Stimulated activated CD4-positive, alpha-beta T cell treated with anti-CD3 and anti-CD28 coated beads, Interleukin-12 subunit alpha, Interleukin-12 subunit beta, amount 100 ng/mL, for 48 hours (primary cell): ENCODE measurements around the gene PAX7.
"Not testable (repeated sequence)": the region's sequence is repeated elsewhere in the genome, so short reads cannot be mapped to it uniquely, and the experiment has no call there.

Source experiments
- DNase-seq, 3 donors: peaks; one replicate each; pipeline ENCODE4 v3.0.0-alpha.2; 2020; ENCODE audit warnings: low read depth in 2 of 3, low spot score in 1 of 3

Gene PAX7

DNA sequence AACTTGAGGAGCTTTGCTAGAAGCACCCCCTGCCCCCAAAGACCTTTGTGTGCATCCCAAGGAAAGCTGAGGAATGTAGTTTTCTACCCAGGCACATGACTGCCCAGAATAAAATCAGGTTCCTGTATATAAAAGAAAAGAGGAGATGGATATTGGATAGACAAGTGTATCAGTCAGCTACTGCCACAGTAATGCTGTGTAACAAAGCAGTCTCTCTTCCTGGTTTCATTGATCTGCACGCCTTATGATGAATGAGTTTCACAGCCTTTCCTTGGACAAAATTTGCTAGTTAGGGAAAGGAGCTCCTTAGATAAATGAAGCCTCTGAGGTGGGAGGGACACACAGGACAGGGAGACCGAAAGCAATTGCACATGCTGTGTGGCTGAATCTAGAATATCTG is 120.0 kb downstream of the PAX7 start:
- DNase-seq = no peak

DNA sequence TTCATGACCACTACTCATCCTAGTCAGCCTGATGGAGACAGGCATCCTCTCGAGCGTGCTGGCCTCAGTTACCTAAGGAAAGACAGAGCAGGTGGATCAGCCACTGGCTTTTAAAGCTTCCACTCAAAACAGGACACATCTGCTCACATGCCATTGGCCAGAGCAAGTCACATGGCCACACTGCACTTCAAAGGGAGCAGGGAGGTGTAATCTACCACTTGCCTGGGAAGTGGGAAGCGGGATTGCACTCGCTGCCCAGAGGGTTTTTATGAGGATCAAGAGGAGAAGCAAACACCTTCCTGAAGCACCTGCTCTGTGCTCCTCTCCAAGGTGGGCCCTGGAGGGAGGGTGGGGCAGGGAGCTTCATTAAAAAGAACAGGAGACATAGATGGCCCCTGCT is 120.8 kb downstream of the PAX7 start:
- DNase-seq = no peak

DNA sequence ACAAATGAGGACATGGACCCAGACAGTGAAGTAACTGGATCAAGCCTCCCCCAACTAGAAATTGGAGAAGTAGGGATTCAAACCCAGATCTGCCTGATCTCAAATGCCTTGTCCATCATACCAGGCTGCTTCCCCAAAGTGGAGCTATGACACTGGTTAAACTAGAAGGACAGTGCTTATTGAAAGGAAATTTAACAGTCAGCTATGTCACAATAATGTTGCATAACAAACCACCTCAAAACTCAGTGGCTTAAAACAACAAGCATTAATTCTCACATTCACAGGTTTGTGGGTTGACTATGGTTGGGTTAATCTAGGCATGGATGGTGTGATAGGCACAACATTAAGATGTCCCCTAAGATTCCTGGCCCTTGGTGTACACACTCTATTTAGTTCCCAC is 121.8 kb downstream of the PAX7 start:
- DNase-seq = no peak

DNA sequence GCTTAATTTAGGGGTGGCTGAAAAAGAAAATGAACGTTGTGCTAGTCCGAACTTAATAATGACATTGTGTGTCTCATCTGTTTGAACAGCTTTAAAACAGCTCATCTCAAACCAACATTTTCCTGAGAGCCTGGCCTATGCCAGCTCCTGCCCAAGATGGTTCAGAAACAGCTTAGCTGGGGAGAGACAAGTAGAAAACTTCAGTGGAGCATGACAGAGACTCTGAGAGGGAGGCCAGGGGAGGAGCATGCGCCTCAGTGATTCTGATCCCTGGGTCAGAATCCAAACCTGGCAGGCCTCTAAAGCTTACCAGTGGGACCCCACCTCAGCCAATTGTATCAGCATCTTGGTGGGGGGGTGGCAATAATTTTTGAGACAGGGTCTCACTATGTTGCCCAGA is 129.5 kb downstream of the PAX7 start:
- no peak for DNase-seq

DNA sequence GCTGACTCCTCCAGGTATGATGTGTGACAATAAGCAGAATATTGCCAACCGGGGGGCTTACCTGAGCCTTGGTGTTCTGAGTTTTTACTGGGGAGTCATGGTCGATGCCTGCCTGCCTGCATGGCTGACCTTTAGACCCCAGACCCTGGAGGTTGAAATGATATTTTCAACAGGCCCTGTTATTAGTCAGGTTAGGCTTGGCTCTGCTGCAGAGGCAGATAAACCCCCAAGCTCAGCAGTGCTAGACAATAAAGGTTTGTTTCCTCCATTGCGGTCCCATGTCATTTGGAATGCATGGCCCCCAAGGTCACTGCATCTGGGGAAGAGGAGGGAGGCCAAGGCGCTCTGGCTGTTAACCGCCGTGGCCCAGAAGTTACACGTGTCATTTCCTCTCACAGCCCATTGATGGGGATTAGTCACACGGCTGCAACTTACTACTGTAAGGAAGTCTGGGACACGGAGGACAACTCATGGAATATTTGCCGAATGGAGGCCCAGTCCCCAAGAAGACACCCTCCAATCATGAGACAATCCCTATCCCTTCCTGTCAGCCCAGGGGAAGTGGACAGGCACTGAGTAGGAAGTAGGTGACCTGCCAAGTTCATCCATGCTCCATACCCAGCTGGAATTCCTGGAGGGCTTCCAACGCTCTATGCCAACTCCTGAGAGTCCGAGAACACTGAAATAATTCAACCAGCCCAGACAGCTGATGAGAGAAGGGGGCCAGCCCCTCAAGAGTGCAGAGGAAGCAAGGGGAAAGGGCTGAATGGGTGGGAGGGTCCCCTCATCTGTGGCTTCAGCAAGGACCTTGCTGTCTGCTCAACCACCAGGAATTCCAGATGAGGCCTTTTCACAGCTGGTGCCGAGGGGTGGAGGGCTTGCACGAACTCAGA is 131.5 kb downstream of the PAX7 start:
- no peak for DNase-seq

DNA sequence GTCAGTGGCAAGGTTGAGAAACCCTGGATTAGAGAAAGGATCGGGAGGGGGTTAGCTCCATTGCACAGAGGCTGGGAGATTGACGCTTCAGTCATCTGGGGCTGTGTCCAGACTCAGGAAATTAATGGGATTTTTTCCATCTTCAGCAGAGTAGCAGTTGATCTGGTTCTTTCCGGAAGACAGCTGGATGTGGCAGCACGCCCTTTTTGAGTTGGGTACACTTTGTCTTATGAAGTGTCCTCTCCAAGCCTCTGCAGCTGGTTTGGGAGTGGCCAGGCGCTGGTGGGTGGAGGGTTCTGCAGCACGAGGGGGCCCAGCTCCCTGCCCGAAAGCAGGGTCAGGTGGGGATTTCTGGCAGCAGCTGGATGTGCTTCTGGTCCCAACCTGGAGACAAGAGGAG is 133.7 kb downstream of the PAX7 start:
- no peak for DNase-seq

DNA sequence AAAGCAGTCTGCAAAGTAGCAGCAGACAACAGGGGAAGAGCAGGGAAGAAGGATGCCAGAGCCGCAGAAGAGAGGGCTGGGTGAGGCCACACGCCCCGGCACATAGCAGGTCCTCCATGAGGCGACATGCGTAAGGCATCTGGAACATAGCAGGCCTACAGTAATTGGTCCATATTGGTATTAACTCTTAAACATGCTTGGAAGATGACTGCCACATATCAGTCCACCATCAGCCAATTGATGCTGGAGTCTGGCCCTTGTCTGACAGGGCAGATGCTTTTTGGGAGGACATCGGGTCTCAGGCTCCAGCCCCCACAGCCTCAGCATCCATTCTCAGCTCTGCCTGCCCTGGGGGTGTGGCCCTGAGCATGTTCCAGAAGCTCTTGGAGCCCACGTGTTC is 135.1 kb downstream of the PAX7 start:
- DNase-seq = no peak

DNA sequence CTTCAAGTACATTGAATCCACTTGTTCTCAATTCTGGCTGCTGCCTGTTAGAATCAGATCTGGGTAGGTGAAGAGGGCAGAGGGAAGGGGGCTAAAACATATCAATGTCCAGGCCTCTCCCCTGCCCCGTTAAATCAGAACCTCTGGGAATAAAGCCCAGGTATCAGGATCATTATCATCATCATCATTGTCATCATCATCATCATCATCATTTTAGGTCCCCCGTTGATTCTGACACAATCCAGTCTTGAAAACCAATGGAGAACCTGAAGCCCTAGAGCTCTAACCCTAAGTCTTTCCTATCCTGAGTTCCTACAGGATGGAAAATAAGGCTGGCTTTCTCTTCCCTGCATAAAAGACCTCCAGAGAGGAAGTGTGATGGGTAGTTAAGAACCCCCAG is 135.7 kb downstream of the PAX7 start:
- DNase-seq = no peak

DNA sequence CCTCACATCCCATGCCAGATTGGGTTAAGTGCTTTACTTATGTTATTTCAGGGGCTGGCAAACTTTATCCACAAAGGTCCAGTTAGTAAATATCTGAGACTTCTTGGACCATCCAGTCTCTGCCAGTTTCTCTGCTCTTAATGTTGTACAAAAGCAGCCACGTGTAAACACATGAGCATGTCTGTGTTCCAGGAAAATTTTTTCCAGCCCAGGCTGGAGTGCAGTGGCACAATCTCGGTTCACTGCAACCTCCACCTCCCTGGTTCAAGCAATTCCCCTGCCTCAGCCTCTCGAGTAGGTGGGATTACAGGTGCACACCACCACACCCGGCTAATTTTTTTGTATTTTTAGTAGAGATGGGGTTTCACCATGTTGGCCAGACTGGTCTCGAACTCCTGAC is 136.9 kb downstream of the PAX7 start:
- DNase-seq = not testable (repeated sequence)

DNA sequence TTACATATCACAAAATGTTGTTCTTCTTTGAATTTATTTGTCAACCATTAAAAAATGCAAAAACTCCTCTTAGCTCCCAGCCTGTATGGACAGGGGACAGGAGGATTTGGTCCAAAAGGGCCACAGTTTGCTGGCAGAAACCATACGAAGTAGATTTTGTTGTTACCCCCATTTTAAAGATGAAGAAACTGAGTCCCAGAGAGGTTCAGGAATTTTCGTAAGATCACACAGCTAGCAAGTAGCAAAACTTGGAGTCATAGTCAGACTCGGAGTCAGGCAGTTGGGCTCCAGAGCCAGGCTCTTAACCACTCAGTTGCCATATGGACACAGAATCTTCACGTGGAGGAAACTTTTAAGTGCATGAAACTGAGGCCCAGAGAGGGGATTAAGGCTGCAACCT is 137.4 kb downstream of the PAX7 start:
- DNase-seq = no peak

DNA sequence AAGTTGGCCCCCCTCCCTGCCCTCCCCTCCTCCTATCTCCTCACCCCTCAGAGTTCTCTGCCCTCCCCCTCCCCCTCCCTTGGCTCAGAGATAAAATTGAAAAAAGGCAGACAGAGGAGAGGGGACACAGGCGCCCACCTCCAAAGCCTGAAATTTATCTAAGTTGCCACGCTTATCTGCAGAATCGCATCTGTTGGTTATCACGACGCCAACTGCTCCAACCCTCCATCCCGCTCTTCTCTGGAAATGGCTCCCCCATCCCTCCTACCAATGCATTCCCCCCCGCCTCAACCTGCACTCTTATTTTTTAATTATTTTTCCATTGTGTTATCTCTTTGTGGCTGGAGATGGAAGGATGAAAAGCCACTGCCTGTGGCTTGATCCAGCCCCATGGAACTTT is 138.5 kb downstream of the PAX7 start:
- DNase-seq = no peak

DNA sequence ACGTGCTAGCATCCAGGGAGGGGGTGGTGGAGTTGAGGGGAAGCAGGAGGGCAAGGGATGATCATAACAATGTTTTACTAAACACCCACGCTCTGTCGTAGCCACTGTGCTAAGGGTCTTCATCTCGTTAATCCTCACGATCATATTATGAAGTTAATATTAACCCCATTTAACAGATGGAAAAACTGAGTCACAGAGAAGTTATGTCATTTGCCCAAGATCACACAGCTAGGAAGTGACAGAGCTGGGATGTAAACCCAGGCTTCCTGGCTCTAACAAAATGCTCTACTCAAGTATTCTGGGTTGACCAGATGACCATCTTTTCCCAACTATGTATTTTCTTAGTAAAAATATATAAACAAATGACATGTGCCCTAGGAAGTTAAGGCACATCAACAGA is 140.2 kb downstream of the PAX7 start:
- DNase-seq = no peak

DNA sequence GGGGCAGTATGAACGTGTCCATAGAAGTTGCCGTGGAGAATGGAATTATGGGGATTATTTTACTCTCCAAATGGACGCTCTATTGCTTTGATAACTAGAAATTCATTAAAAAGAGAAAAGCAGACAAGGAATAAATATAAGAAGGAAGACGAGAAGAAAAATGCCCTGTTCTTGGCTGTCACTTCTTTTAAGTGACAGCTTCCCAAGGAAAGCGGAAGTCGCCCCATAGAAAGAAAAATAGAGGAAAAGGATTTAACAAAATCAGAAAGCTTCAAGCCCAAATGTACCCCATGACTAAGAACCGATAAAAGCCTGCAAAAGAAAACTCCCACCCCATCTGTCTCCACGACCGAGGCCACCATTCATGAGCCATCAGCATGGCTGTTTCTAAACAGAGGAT is 143.1 kb downstream of the PAX7 start:
- no peak for DNase-seq

DNA sequence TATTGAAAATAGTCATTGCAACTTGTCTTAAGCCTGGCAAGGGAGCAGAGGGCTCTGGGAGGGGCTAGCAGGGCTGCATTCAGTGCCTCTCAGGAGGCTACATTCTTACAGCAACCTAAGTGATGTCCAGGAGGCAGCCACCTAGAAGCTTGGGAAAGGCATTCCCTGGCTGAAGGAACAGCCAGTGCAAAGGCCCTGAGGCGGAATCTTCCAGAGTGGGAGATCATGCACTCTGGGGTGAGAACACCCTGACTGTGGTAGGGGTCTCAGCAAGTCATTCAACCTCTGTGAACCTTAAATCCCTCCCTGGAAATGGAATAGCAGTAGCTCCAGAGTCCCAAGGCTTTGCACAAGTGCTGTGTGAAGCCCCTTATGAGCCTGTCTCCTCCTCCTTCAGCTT is 144.7 kb downstream of the PAX7 start:
- no peak for DNase-seq

DNA sequence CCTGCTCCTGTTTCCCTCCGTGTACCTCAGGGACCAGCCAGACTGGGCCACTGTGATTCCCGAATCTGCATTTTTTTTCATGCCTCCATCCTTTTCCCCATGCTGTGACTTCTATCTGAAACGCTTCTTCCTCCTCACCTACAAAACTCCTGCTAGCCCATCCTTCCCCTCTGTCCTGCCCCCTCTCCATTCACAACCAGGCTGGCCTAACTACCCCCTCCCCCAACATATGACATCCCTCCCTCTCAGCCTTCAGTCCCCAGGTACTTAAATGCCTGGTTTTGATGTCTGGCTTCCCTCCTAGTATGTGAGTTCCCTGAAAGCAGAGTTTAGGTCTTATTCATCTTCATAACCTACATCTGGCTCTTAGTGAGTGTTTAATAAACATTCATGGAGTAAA is 146.1 kb downstream of the PAX7 start:
- no peak for DNase-seq

DNA sequence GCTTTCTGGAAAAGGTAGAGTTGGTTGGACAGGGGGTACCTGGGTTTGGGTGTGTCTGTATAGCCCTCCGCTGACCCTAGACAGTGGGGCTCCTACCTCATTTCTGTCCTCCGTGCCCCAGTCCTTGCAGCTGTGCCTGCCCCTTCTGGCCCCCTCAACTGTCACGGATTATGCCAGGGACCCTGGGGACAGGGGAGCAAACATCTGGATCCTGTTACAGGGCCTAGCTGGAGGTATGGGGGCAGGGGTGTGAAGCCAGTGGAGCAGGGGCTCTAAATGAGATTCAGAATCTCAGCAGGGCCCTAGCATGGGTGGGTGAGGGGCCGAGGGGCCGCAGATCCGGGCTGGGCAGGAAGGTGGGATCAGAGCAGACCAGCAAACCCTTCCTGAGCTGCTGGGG is 147.8 kb downstream of the PAX7 start:
- no peak for DNase-seq

DNA sequence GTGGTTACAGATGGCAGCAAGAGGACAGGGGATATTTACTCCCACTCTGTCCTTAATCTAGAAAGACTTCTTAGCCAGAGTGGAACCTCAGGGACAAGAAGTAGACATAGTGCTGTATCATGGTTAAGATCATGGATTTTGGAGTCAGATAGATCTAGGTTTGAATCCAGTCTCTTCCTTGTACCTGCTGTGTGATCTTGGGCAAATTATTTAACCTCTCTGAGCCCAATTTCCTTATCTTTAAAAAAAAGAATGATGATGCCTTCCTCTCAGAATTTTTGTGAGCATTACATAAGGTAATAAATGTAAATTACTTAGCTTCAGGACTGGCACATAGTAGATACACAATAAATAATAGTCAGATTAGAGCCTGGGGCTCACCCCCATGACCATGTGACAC is 150.4 kb downstream of the PAX7 start:
- no peak for DNase-seq

DNA sequence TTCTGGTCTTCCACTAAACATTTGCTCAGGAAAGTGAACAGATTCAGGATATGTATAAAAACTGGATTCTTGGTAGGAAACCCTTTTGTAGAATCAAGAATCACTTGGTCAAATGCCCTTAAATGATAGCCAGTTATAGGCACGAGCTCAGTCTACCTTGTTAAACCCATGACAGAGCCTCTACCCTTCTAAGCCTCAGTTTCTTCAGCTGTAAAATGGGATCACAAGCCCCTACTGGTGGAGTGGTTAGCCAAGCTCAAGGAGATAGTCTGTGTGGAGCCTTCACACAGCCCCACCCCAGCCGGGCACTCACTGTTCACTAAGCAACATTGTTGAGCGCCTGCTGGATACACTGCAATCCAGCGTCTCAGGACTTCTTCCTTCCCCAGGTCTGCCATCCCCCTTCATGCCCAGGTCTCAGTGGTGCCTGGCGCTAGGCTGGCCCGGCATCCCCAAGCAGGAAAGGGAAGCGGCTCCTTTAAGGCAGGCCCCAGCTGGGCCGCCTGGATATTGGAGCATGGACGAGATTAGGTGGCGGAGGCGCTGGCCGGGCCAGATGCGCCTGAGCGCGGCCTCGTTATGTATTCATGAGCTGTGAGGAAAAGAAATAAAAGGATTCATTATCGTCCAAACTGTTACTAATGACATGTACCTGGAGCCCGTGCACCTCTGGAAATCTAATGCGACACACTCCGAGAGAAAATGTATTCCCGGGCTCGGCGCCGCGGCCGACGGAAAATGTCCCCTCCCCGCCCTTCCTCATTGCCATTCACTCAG is 153.2 kb downstream of the PAX7 start:
- DNase-seq = no peak

DNA sequence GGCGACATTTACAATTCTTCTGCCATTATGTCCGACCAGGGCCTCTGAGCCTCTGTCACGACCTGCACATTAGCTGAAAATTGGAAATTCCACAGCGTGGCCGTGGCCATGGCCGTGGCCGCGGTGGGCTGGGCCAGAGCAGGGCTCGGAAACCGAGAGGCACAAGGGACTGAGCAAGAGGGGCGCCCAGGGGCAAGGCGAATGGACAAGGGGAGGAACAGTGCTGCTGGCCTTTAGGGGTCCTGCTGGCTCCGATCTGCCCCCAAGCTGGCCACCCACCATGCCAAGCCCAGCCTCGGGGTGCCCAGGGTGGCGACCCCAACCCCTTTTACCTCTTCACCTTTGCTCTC is 153.8 kb downstream of the PAX7 start:
- DNase-seq = no peak

DNA sequence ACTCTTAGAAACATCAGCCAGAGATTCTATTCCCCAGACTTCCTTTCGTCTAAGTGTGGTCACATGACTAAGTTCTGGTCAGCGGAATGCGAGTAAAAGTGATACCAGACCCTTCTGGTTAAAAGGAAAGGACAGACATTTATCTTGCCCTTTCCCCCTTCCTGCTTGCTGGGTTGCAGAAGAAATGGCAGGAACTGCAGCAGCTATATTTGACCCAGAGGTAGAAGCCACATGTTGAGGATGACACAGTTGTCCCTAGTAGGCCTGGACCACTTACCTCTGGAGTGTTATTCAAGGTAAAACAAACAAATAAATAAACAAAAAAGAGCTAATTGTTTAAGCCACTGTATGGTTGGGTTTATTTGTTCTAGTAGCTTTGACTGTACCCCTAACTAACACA is 155.5 kb downstream of the PAX7 start:
- DNase-seq = no peak

DNA sequence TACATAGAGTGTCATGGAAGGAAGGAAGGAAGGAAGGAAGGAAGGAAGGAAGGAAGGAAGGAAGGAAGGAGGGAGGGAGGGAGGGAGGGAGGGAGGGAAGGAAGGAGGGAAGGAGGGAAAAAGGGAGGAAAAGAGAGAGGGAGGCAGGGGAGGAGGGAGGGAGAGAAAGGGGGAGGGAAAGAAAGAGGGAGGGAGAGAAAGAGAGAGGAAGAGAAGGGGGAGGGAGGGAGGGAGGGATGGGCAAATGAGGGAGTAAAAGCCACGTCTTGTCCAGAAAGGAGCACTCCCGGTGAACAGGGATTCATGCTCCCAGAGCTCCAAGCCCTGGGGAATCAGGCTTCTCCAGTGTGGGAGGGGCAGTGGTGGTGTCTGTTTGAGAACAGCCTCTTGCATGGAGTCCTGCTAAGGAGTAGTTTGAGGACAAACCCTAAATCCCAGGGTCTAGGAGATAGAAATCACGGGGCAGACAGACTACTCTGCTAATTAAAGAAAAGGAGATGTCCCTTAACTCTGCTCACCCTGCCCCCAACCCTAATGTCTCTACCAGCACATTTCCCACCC is 157.3 kb downstream of the PAX7 start:
- no peak for DNase-seq

DNA sequence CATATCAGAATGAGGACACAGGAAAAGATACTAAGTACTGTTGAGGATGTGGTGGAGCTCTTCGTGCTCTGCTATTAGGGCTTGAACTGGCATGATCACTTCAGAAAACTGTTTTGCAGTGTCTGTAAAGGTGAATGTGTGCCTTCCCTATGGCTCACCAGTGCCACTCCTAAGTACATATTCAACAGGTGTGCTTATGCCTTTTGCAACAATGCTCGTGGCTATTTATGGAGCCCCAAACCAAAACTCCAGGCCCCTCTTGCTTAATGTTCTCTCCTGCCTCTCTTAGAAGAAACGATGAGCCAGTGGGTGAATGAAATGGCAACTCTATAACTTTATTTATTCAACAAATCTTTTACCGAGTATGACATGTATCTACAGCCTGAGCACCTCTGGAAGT is 158.6 kb downstream of the PAX7 start:
- no peak for DNase-seq
